Immature natural killer cell (primary cell): ENCODE measurements around the gene DDR1. TPM values are rescaled to one million over a fixed set of nuclear protein-coding genes. Genes with fewer than 3 reads are reported as not detected.
"Not testable (repeated sequence)": the region's sequence is repeated elsewhere in the genome, so short reads cannot be mapped to it uniquely, and the experiment has no call there.

Experiments used
- DNase-seq, 3 donors: peaks; one replicate each; pipeline ENCODE4 v3.0.0; 2022; ENCODE audit warnings: mixed read lengths in 1 of 3
- H3K27ac Mint-ChIP-seq, 6 donors: one replicate each; pipeline ENCODE4 v1.8.0; 2020; ENCODE audit warnings: mixed read lengths in 6 of 6, mild to moderate bottlenecking in 5 of 6, inconsistent platforms in 4 of 6, moderate library complexity in 3 of 6
- H3K27me3 Mint-ChIP-seq, 3 donors: one replicate each; pipeline ENCODE4 v1.8.0; 2020 to 2021; ENCODE audit warnings: low read depth in 3 of 3, mild to moderate bottlenecking in 3 of 3, mixed read lengths in 3 of 3, moderate library complexity in 3 of 3, inconsistent platforms in 1 of 3
- H3K36me3 Mint-ChIP-seq, 3 donors: one replicate each; pipeline ENCODE4 v1.8.0; 2020; ENCODE audit warnings: mixed read lengths in 3 of 3, inconsistent platforms in 2 of 3, mild to moderate bottlenecking in 2 of 3
- H3K4me1 Mint-ChIP-seq, 2 donors: one replicate each; pipeline ENCODE4 v1.8.0; 2020; ENCODE audit warnings: inconsistent platforms in 2 of 2, mild to moderate bottlenecking in 2 of 2, mixed read lengths in 2 of 2, moderate library complexity in 1 of 2
- H3K4me3 Mint-ChIP-seq, 5 donors: one replicate each; pipeline ENCODE4 v1.8.0; 2020; ENCODE audit warnings: mild to moderate bottlenecking in 5 of 5, mixed read lengths in 5 of 5, inconsistent platforms in 3 of 5, moderate library complexity in 3 of 5
- H3K9me3 Mint-ChIP-seq, 6 donors: one replicate each; pipeline ENCODE4 v1.8.0; 2020; ENCODE audit warnings: mild to moderate bottlenecking in 6 of 6, mixed read lengths in 6 of 6, inconsistent platforms in 4 of 6, moderate library complexity in 3 of 6
- polyA plus RNA-seq, 3 donors: library from polyadenylated mRNA; unstranded; fragments of 300-500 nt; fragmentation: Illumina TruSeq; gene quantifications; one replicate each; pipeline ENCODE4 v1.2.3, GENCODE V29; 2021

Gene DDR1
- polyA plus RNA-seq, 3 donors from 2014 or later = 0.41 to 1.1 TPM; not detected in 1

GRCh38 chr6:30896541-30896940 lies 12.2 kb downstream of the DDR1 start:
- DNase-seq = no peak
- Mint-ChIP-seq H3K4me3 (no peak overlapping the region), H3K9me3 (no peaks in the 10 kb centered on the region), H3K27me3 (peaks cover 0 to 2% (median 0%) of the 10 kb centered on the region in 3 donors), H3K27ac (no peak overlapping the region), H3K36me3 (peaks cover 7 to 24% (median 7%) of the 10 kb centered on the region in 3 donors), H3K4me1 (no peaks in the 10 kb centered on the region)

- Mint-ChIP-seq H3K4me1 (no peaks in the 10 kb centered on the region), H3K9me3 (no peaks in the 10 kb centered on the region), H3K36me3 (peaks cover 7 to 18% (median 7%) of the 10 kb centered on the region in 3 donors), H3K4me3 (no peak overlapping the region), H3K27me3 (peaks cover 0 to 2% (median 0%) of the 10 kb centered on the region in 3 donors), H3K27ac (no peak overlapping the region)
- DNase-seq = no peak
These were observed 13.6 kb downstream of the DDR1 start for GRCh38 chr6:30897882-30898281.

- DNase-seq = no peak
- peaks cover 0 to 3% (median 0%) of the 10 kb centered on the region in 3 donors for H3K27me3 Mint-ChIP-seq
- no peaks in the 10 kb centered on the region for H3K9me3 Mint-ChIP-seq
- no peak overlapping the region for H3K4me3 Mint-ChIP-seq
- no peaks in the 10 kb centered on the region for H3K4me1 Mint-ChIP-seq
- peaks cover 7 to 18% (median 7%) of the 10 kb centered on the region in 3 donors for H3K36me3 Mint-ChIP-seq
- H3K27ac Mint-ChIP-seq = no peak overlapping the region
These were observed 14.5 kb downstream of the DDR1 start for GRCh38 chr6:30898750-30899360.

GRCh38 chr6:30900863-30901417 lies 16.6 kb downstream of the DDR1 start:
- H3K27me3 Mint-ChIP-seq = peaks cover 0 to 3% (median 2%) of the 10 kb centered on the region in 3 donors

GRCh38 chr6:30901436-30901835 lies 17.1 kb downstream of the DDR1 start:
- no peak overlapping the region for H3K27ac Mint-ChIP-seq
- no peak overlapping the region for H3K4me3 Mint-ChIP-seq
- peaks cover 0 to 8% (median 0%) of the 10 kb centered on the region in 3 donors for H3K36me3 Mint-ChIP-seq
- no peaks in the 10 kb centered on the region for H3K9me3 Mint-ChIP-seq
- DNase-seq = no peak
- no peaks in the 10 kb centered on the region for H3K4me1 Mint-ChIP-seq
- peaks cover 0 to 3% (median 2%) of the 10 kb centered on the region in 3 donors for H3K27me3 Mint-ChIP-seq

More at GRCh38 chr6:30900863-30901417, 16.6 kb downstream of the DDR1 start:
- Mint-ChIP-seq H3K36me3 (peaks cover 0 to 8% (median 0%) of the 10 kb centered on the region in 3 donors), H3K9me3 (no peaks in the 10 kb centered on the region), H3K4me1 (no peaks in the 10 kb centered on the region), H3K4me3 (no peak overlapping the region), H3K27ac (no peak overlapping the region)
- DNase-seq = no peak

- H3K27ac Mint-ChIP-seq, H3K4me3 Mint-ChIP-seq, H3K36me3 Mint-ChIP-seq, H3K4me1 Mint-ChIP-seq, H3K9me3 Mint-ChIP-seq, H3K27me3 Mint-ChIP-seq, DNase-seq: not testable (repeated sequence)
These were observed 17.9 kb downstream of the DDR1 start for GRCh38 chr6:30902196-30902595.

- Mint-ChIP-seq H3K36me3 (peaks cover 0 to 8% (median 0%) of the 10 kb centered on the region in 3 donors), H3K27ac (no peak overlapping the region), H3K4me3 (no peak overlapping the region), H3K27me3 (peaks cover 2 to 3% (median 3%) of the 10 kb centered on the region in 3 donors), H3K4me1 (peaks cover 3 to 8% of the 10 kb centered on the region in 2 donors), H3K9me3 (no peaks in the 10 kb centered on the region)
- DNase-seq = no peak
These were observed 18.4 kb downstream of the DDR1 start for GRCh38 chr6:30902709-30903108.

GRCh38 chr6:30903236-30903635 lies 18.9 kb downstream of the DDR1 start:
- Mint-ChIP-seq H3K9me3 (no peaks in the 10 kb centered on the region), H3K27ac (no peak overlapping the region), H3K4me1 (peaks cover 8 to 13% of the 10 kb centered on the region in 2 donors), H3K4me3 (no peak overlapping the region), H3K36me3 (peaks cover 0 to 5% (median 0%) of the 10 kb centered on the region in 3 donors), H3K27me3 (peaks cover 2 to 3% (median 3%) of the 10 kb centered on the region in 3 donors)
- no peak for DNase-seq

- Mint-ChIP-seq H3K27ac (peak overlapping the region in 2 of 6 donors; percentile 12 to 71), H3K4me1 (peaks cover 18 to 37% of the 10 kb centered on the region in 2 donors), H3K36me3 (peaks cover 9 to 16% (median 12%) of the 10 kb centered on the region in 3 donors), H3K4me3 (peak overlapping the region; percentile 97 to 99 (median 98))
- H3K27me3 Mint-ChIP-seq, DNase-seq, H3K9me3 Mint-ChIP-seq: not testable (repeated sequence)
These were observed 23.0 kb downstream of the DDR1 start for GRCh38 chr6:30907290-30907757.

- H3K27ac Mint-ChIP-seq = peak within 1 kb of the TSS; percentile 51 to 88 (median 75)
- peaks cover 18 to 43% of the 10 kb centered on the region in 2 donors for H3K4me1 Mint-ChIP-seq
- H3K27me3 Mint-ChIP-seq = peaks cover 2 to 3% (median 3%) of the 10 kb centered on the region in 3 donors
- DNase-seq = peak; percentile 87 to 91 (median 88)
- peaks cover 9 to 19% (median 12%) of the 10 kb centered on the region in 3 donors for H3K36me3 Mint-ChIP-seq
- no peaks in the 10 kb centered on the region for H3K9me3 Mint-ChIP-seq
- H3K4me3 Mint-ChIP-seq = peak within 1 kb of the TSS; percentile 97 to 99 (median 98)
These were observed 23.7 kb downstream of the DDR1 start, which contains the start of gene GTF2H4 for GRCh38 chr6:30907758-30908591. GTF2H4 (plus strand) TSS chr6:30908207.

- Mint-ChIP-seq H3K27me3 (peaks cover under 1 to 4% (median 2%) of the 10 kb centered on the region in 3 donors), H3K4me1 (peaks cover 23 to 50% of the 10 kb centered on the region in 2 donors), H3K36me3 (peaks cover 9 to 19% (median 12%) of the 10 kb centered on the region in 3 donors), H3K9me3 (no peaks in the 10 kb centered on the region), H3K27ac (peak overlapping the region in 5 of 6 donors; percentile 51 to 88 (median 79)), H3K4me3 (peak overlapping the region; percentile 97 to 99 (median 98))
- DNase-seq = no peak
These were observed 24.4 kb downstream of the DDR1 start for GRCh38 chr6:30908700-30909099.

GRCh38 chr6:30910473-30910872 lies 26.2 kb downstream of the DDR1 start:
- Mint-ChIP-seq H3K4me3 (peak overlapping the region in 1 of 5 donors; percentile 51), H3K4me1 (peaks cover 32 to 63% of the 10 kb centered on the region in 2 donors), H3K36me3 (peaks cover 9 to 19% (median 12%) of the 10 kb centered on the region in 3 donors)
- H3K9me3 Mint-ChIP-seq, H3K27me3 Mint-ChIP-seq, H3K27ac Mint-ChIP-seq, DNase-seq: not testable (repeated sequence)

GRCh38 chr6:30912746-30913520 lies 28.6 kb downstream of the DDR1 start:
- peaks cover 1 to 6% (median 3%) of the 10 kb centered on the region in 3 donors for H3K27me3 Mint-ChIP-seq
- H3K36me3 Mint-ChIP-seq = peaks cover 16 to 30% (median 24%) of the 10 kb centered on the region in 3 donors
- H3K27ac Mint-ChIP-seq = peak overlapping the region in 4 of 6 donors; percentile 9 to 80 (median 48)
- peak overlapping the region; percentile 87 to 98 (median 91) for H3K4me3 Mint-ChIP-seq
- DNase-seq = no peak
- H3K4me1 Mint-ChIP-seq = peaks cover 33 to 67% of the 10 kb centered on the region in 2 donors
- H3K9me3 Mint-ChIP-seq = no peaks in the 10 kb centered on the region
